H1 (cell line): Measurements from ENCODE around the gene ENTR1. TPM values are rescaled to one million over a fixed set of nuclear protein-coding genes. Genes with fewer than 3 reads are reported as not detected.

ENCODE experiments used
- CTCF ChIA-PET: fragments of 300-600 bp; sonication (Branson Sonifier 250); formaldehyde crosslinking; loops from one replicate; lab custom pipeline; 2021; ENCODE audit not compliant: partially characterized antibody; lab: Charles Lee
- POLR2A ChIA-PET: fragments of 300-600 bp; sonication (Branson Sonifier 250); formaldehyde crosslinking; loops from one replicate; lab custom pipeline; 2021; ENCODE audit warnings: inconsistent platforms; ENCODE audit not compliant: partially characterized antibody; lab: Charles Lee
- DNase-seq, 2 experiments: peaks; one replicate each; pipeline versions ENCODE4 v3.0.0 to v3.0.0-alpha.2; 2010 to 2022; ENCODE audit warnings: low spot score in 2 of 2, low read depth in 1 of 2, mixed read lengths in 1 of 2
- FAIRE-seq: peaks from 2 replicates; lab custom pipeline; 2011; peaks lifted over from hg19 to GRCh38; lab: Jason Lieb, UNC
- H2AFZ ChIP-seq: 2 replicates; pipeline ENCODE4 v1.8.1; 2012; ENCODE audit warnings: low read length, inconsistent platforms
- H2AK5ac ChIP-seq: 2 replicates; pipeline ENCODE4 v1.6.1; 2013; ENCODE audit warnings: low read depth, low read length
- H2BK120ac ChIP-seq: replicated peaks from 2 replicates; pipeline ENCODE3; 2013; ENCODE audit warnings: low read depth, low read length, inconsistent platforms
- H2BK12ac ChIP-seq: 2 replicates; pipeline ENCODE4 v1.6.1; 2013; ENCODE audit warnings: low read depth, low read length
- H2BK15ac ChIP-seq: 2 replicates; pipeline ENCODE4 v1.6.1; 2013; ENCODE audit warnings: low read length
- H2BK20ac ChIP-seq: 2 replicates; pipeline ENCODE4 v1.6.1; 2013; ENCODE audit warnings: low read length
- H2BK5ac ChIP-seq: 2 replicates; pipeline ENCODE4 v1.6.1; 2013; ENCODE audit warnings: low read depth, low read length
- H3K14ac ChIP-seq: 2 replicates; pipeline ENCODE4 v1.6.1; 2013; ENCODE audit warnings: inconsistent platforms; ENCODE audit not compliant: insufficient read length
- H3K18ac ChIP-seq: 2 replicates; pipeline ENCODE4 v1.6.1; 2013; ENCODE audit warnings: low read length; ENCODE audit errors: extremely low read depth
- H3K23ac ChIP-seq: 2 replicates; pipeline ENCODE4 v1.6.1; 2013; ENCODE audit warnings: inconsistent platforms; ENCODE audit not compliant: insufficient read length
- H3K23me2 ChIP-seq: 2 replicates; pipeline ENCODE4 v1.6.1; 2013; ENCODE audit warnings: low read depth, low read length
- H3K27ac ChIP-seq: 2 replicates; pipeline ENCODE4 v1.6.1; 2011; ENCODE audit warnings: low read depth, low read length, inconsistent platforms
- H3K27me3 ChIP-seq, 4 experiments: replicated peaks in 1 of 4; 1 replicate in 1 of 4; 2 replicates in 3 of 4; pipeline versions ENCODE4 v1.6.1 to v1.8.1; 2011 to 2013; ENCODE audit warnings: low read length in 3 of 4, mild to moderate bottlenecking in 3 of 4, inconsistent platforms in 2 of 4, mixed read lengths in 2 of 4, moderate library complexity in 1 of 4; ENCODE audit not compliant: control insufficient read depth in 3 of 4, insufficient read depth in 3 of 4; ENCODE audit errors: extremely low read depth in 1 of 4
- H3K36me3 ChIP-seq, 4 experiments: 2 replicates each; pipeline versions ENCODE4 v1.6.1 to v1.8.1; 2011 to 2013; ENCODE audit warnings: mild to moderate bottlenecking in 4 of 4, low read length in 3 of 4, moderate library complexity in 2 of 4, control low read depth in 1 of 4, inconsistent platforms in 1 of 4; ENCODE audit not compliant: insufficient read depth in 4 of 4, control insufficient read depth in 2 of 4
- H3K4ac ChIP-seq: replicated peaks from 2 replicates; pipeline ENCODE3; 2013; ENCODE audit warnings: low read length, low read depth, mixed read lengths, inconsistent platforms; ENCODE audit not compliant: insufficient read length
- H3K4me1 ChIP-seq, 4 experiments: replicated peaks in 1 of 4; 1 replicate in 1 of 4; 2 replicates in 3 of 4; pipeline versions ENCODE4 v1.6.1 to v1.8.1; 2011 to 2013; ENCODE audit warnings: low read length in 3 of 4, inconsistent platforms in 2 of 4, mixed read lengths in 1 of 4; ENCODE audit not compliant: insufficient read depth in 4 of 4, control insufficient read depth in 3 of 4
- H3K4me2 ChIP-seq, 2 experiments: 2 replicates each; pipeline versions ENCODE4 v1.6.1 to v1.8.1; 2011 to 2013; ENCODE audit warnings: low read depth in 2 of 2, low read length in 2 of 2, control low read depth in 1 of 2, inconsistent platforms in 1 of 2, mild to moderate bottlenecking in 1 of 2; ENCODE audit not compliant: insufficient read depth in 1 of 2
- H3K4me3 ChIP-seq, 4 experiments: fragments of 200-600, 300-600 bp in 1 of 4; sonication (generic), shearing (Covaris generic), sonication (Bioruptor Twin) in 1 of 4; 2 replicates each; pipeline versions ENCODE4 v1.5.1 to v1.8.1; 2011 to 2016; ENCODE audit warnings: low read length in 4 of 4, low read depth in 3 of 4, control low read depth in 2 of 4, inconsistent platforms in 2 of 4, mild to moderate bottlenecking in 2 of 4, mixed read lengths in 1 of 4, moderate library complexity in 1 of 4; ENCODE audit not compliant: insufficient read depth in 2 of 4; ENCODE audit errors: extremely low read depth in 1 of 4
- H3K56ac ChIP-seq: replicated peaks from 2 replicates; pipeline ENCODE3; 2013; ENCODE audit warnings: low read depth, mild to moderate bottlenecking, mixed read lengths, low read length, inconsistent platforms; ENCODE audit not compliant: insufficient read length
- H3K79me1 ChIP-seq: 2 replicates; pipeline ENCODE4 v1.6.1; 2013; ENCODE audit warnings: low read depth, low read length, control low read depth
- H3K79me2 ChIP-seq, 2 experiments: 2 replicates each; pipeline versions ENCODE4 v1.6.1 to v1.8.1; 2012 to 2013; ENCODE audit warnings: low read length in 2 of 2, mild to moderate bottlenecking in 2 of 2, inconsistent platforms in 1 of 2; ENCODE audit not compliant: insufficient read depth in 2 of 2, control insufficient read depth in 1 of 2
- H3K9ac ChIP-seq, 4 experiments: replicated peaks in 1 of 4; 1 replicate in 1 of 4; 2 replicates in 3 of 4; pipeline versions ENCODE4 v1.6.1 to v1.8.1; 2011 to 2013; ENCODE audit warnings: low read depth in 3 of 4, low read length in 3 of 4, control low read depth in 2 of 4, mild to moderate bottlenecking in 2 of 4, moderate library complexity in 2 of 4, inconsistent platforms in 1 of 4; ENCODE audit errors: extremely low read depth in 1 of 4
- H3K9me3 ChIP-seq, 2 experiments: 2 replicates each; pipeline versions ENCODE4 v1.6.1 to v1.8.1; 2012 to 2013; ENCODE audit warnings: mild to moderate bottlenecking in 2 of 2, moderate library complexity in 2 of 2, control low read depth in 1 of 2, inconsistent platforms in 1 of 2, low read depth in 1 of 2, low read length in 1 of 2, mixed read lengths in 1 of 2; ENCODE audit not compliant: insufficient read depth in 2 of 2
- H4K20me1 ChIP-seq, 2 experiments: replicated peaks in 1 of 2; 2 replicates each; pipeline versions ENCODE3 to v1.8.1; 2011 to 2013; ENCODE audit warnings: inconsistent platforms in 2 of 2, low read length in 2 of 2, mild to moderate bottlenecking in 1 of 2; ENCODE audit not compliant: insufficient read depth in 2 of 2, control insufficient read depth in 1 of 2
- H4K5ac ChIP-seq: 2 replicates; pipeline ENCODE4 v1.6.1; 2013; ENCODE audit warnings: low read length, low read depth, mixed read lengths, inconsistent platforms; ENCODE audit not compliant: insufficient read length
- H4K8ac ChIP-seq: 2 replicates; pipeline ENCODE4 v1.8.0; 2013; ENCODE audit warnings: mild to moderate bottlenecking, moderate library complexity, low read length, inconsistent platforms; ENCODE audit not compliant: insufficient read depth; ENCODE audit errors: extremely low read depth
- H4K91ac ChIP-seq: replicated peaks from 2 replicates; pipeline ENCODE3; 2013; ENCODE audit warnings: low read length, mixed read lengths, inconsistent platforms; ENCODE audit not compliant: insufficient read length
- ATF2 ChIP-seq: IDR thresholded peaks from 2 replicates; pipeline ENCODE4 v1.6.1; 2012; ENCODE audit warnings: low read length, inconsistent platforms
- ATF3 ChIP-seq: IDR thresholded peaks from 2 replicates; pipeline ENCODE4 v1.6.1; 2011; ENCODE audit warnings: low read depth, mild to moderate bottlenecking, low read length; ENCODE audit not compliant: insufficient read depth
- CHD1 ChIP-seq: IDR thresholded peaks from 2 replicates; pipeline ENCODE4 v1.6.1; 2012; ENCODE audit warnings: low read depth, low read length, improper control_type of control experiment
- CHD2 ChIP-seq: IDR thresholded peaks from 2 replicates; pipeline ENCODE4 v1.6.1; 2012; ENCODE audit warnings: low read length, improper control_type of control experiment
- CREB1 ChIP-seq: IDR thresholded peaks from 2 replicates; pipeline ENCODE4 v1.6.1; 2012; ENCODE audit warnings: inconsistent platforms
- HDAC2 ChIP-seq, 2 experiments: fragments of 300-600 bp in 1 of 2; sonication (generic) in 1 of 2; IDR thresholded peaks; 2 replicates each; pipeline ENCODE4 v1.6.1; 2011 to 2012; ENCODE audit warnings: low read depth in 2 of 2, low read length in 2 of 2, mild to moderate bottlenecking in 2 of 2, moderate library complexity in 2 of 2, borderline replicate concordance in 1 of 2, inconsistent platforms in 1 of 2
- JUN ChIP-seq: IDR thresholded peaks from 2 replicates; pipeline ENCODE4 v1.6.1; 2011; ENCODE audit warnings: low read depth, mild to moderate bottlenecking, improper control_type of control experiment, low read length
- NANOG ChIP-seq: IDR thresholded peaks from 2 replicates; pipeline ENCODE4 v1.6.1; 2011; ENCODE audit warnings: low read length, low read depth, mild to moderate bottlenecking, inconsistent platforms; ENCODE audit not compliant: insufficient read depth, poor library complexity, severe bottlenecking
- RAD21 ChIP-seq, 2 experiments: IDR thresholded peaks in 1 of 2; conservative IDR thresholded peaks in 1 of 2; 2 replicates each; pipeline ENCODE4 v1.6.1; 2011; ENCODE audit warnings: low read depth in 2 of 2, low read length in 2 of 2, improper control_type of control experiment in 1 of 2, inconsistent platforms in 1 of 2, mild to moderate bottlenecking in 1 of 2, moderate library complexity in 1 of 2
- RFX5 ChIP-seq: IDR thresholded peaks from 2 replicates; pipeline ENCODE4 v1.6.1; 2011; ENCODE audit warnings: low read depth, low read length, improper control_type of control experiment, borderline replicate concordance
- TCF12 ChIP-seq: IDR thresholded peaks from 2 replicates; pipeline ENCODE4 v1.6.1; 2011; ENCODE audit warnings: low read depth, mild to moderate bottlenecking, low read length
- WGBS, 2 experiments: shearing (Covaris generic) in 1 of 2; methylation state at CpG; one replicate each; pipeline versions ENCODE4 v1.1.6 to v1.1.7; 2013 to 2015; ENCODE audit warnings: low lambda C conversion rate in 2 of 2, mixed read lengths in 2 of 2, inconsistent platforms in 1 of 2, low coverage in 1 of 2, missing lambda C conversion rate in 1 of 2; ENCODE audit not compliant: insufficient replicate concordance in 2 of 2, insufficient coverage in 1 of 2, insufficient read length in 1 of 2; ENCODE audit errors: extremely low coverage in 1 of 2, missing lambda C conversion rate in 1 of 2; 5-methylcytosine and 5-hydroxymethylcytosine counted together
- polyA plus RNA-seq, 7 experiments: library from polyadenylated mRNA; depleted of rRNA in 3 of 7; stranded (reverse) in 5 of 7; unstranded in 2 of 7; fragments of >200 nt in 5 of 7; fragments of 200-250 nt in 2 of 7; gene quantifications; 1 replicate in 5 of 7; 2 replicates in 1 of 7; 4 replicates in 1 of 7; pipeline versions ENCODE4 v1.2.1 to v1.2.3, GENCODE V29; 2011 to 2013; ENCODE audit warnings: missing spikeins in 2 of 7, mixed read lengths in 2 of 7
- total RNA-seq: library from RNA; stranded (reverse); fragmentation: NEBNext Ultra II Directional; extraction: Animal tissue kit (Norgen Biotek cat#: 25700); gene quantifications from 2 replicates; pipeline ENCODE4 v1.2.1, GENCODE V29; 2021

The ENTR1 gene
- total and polyA plus RNA-seq, 2 of the 8 experiments (the other 6 are each of a cell fraction or from before 2014, with no cell fraction given) = 65.2 to 102 TPM

- no peak overlapping the region for H2AK5ac ChIP-seq
- no peak overlapping the region for H3K27ac ChIP-seq
- no peak overlapping the region for H2BK20ac ChIP-seq
- no peak overlapping the region for H4K91ac ChIP-seq
- no peak overlapping the region for H2BK12ac ChIP-seq
- H2BK5ac ChIP-seq = no peak overlapping the region
- H3K27me3 ChIP-seq = no peaks in the 10 kb centered on the region; a peak in 2 of 7 replicates
- ChIA-PET POLR2A (interaction anchor here (0.7 to 15.8 kb wide), 11 partner anchors 9 to 129 kb away, joined by 3 to 137 read pairs (median 4); partner anchors contain the start of genes CARD9, DNLZ and GPSM1), CTCF (interaction anchor here (0.9 to 2.0 kb wide), 9 partner anchors 9 to 72 kb away, joined by 3 to 22 read pairs (median 4); partner anchors contain the start of gene DNLZ)
- no peak overlapping the region for H3K23ac ChIP-seq
- no peaks in the 10 kb centered on the region for H3K9me3 ChIP-seq
- no peak overlapping the region for H4K8ac ChIP-seq
- H3K4me1 ChIP-seq = no peaks in the 10 kb centered on the region
- H3K4ac ChIP-seq = no peak overlapping the region
- H3K18ac ChIP-seq = no peak overlapping the region
- H3K79me2 ChIP-seq = no peaks in the 10 kb centered on the region
- H2AFZ ChIP-seq = no peak overlapping the region
- no peaks in the 10 kb centered on the region; a peak in 1 of 8 replicates for H3K36me3 ChIP-seq
- no peak overlapping the region for H3K4me2 ChIP-seq
- no peak overlapping the region for H4K5ac ChIP-seq
- 91% methylated on average over 14 of the region's 17 CpGs; no CpG with 5 or more reads in 1 of the 2 experiments for WGBS, 2 experiments
- H2BK120ac ChIP-seq = no peak overlapping the region
- H4K20me1 ChIP-seq = no peaks in the 10 kb centered on the region
- no peak overlapping the region for H2BK15ac ChIP-seq
- H3K79me1 ChIP-seq = no peaks in the 10 kb centered on the region
- H3K9ac ChIP-seq = no peak overlapping the region
- FAIRE-seq (no peak), DNase-seq (no peak)
- H3K23me2 ChIP-seq = no peaks in the 10 kb centered on the region
- no peak overlapping the region for H3K4me3 ChIP-seq
- no peak overlapping the region for H3K56ac ChIP-seq
- no peak overlapping the region for H3K14ac ChIP-seq
- TF ChIP-seq CHD2 (no peak), RFX5 (no peak), RAD21 (IDR thresholded peaks at IDR 0.05 in 1 of 2, conservative IDR thresholded peaks at IDR 0.05 in 1 of 2; ENCODE audit: low read depth in 2 of 2, low read length in 2 of 2) (no peak), HDAC2 (IDR thresholded peaks at IDR 0.05; ENCODE audit: borderline replicate concordance in 1 of 2, low read depth in 2 of 2, low read length in 2 of 2) (no peak), CREB1 (no peak), CHD1 (no peak), NANOG (no peak), JUN (no peak), ATF3 (no peak), TCF12 (no peak), ATF2 (no peak)
Measured at GRCh38 chr9:136354592-136355085, 55.8 kb downstream of the ENTR1 start.
